Stimulated activated CD4-positive, alpha-beta T cell treated with anti-CD3 and anti-CD28 coated beads, Interleukin-12 subunit alpha, Interleukin-12 subunit beta, amount 100 ng/mL, for 4 hours (primary cell): ENCODE measurements around the gene LOXHD1.

Experiments
- DNase-seq: peaks from one replicate; pipeline ENCODE4 v3.0.0-alpha.2; 2020

Gene LOXHD1, protein sequence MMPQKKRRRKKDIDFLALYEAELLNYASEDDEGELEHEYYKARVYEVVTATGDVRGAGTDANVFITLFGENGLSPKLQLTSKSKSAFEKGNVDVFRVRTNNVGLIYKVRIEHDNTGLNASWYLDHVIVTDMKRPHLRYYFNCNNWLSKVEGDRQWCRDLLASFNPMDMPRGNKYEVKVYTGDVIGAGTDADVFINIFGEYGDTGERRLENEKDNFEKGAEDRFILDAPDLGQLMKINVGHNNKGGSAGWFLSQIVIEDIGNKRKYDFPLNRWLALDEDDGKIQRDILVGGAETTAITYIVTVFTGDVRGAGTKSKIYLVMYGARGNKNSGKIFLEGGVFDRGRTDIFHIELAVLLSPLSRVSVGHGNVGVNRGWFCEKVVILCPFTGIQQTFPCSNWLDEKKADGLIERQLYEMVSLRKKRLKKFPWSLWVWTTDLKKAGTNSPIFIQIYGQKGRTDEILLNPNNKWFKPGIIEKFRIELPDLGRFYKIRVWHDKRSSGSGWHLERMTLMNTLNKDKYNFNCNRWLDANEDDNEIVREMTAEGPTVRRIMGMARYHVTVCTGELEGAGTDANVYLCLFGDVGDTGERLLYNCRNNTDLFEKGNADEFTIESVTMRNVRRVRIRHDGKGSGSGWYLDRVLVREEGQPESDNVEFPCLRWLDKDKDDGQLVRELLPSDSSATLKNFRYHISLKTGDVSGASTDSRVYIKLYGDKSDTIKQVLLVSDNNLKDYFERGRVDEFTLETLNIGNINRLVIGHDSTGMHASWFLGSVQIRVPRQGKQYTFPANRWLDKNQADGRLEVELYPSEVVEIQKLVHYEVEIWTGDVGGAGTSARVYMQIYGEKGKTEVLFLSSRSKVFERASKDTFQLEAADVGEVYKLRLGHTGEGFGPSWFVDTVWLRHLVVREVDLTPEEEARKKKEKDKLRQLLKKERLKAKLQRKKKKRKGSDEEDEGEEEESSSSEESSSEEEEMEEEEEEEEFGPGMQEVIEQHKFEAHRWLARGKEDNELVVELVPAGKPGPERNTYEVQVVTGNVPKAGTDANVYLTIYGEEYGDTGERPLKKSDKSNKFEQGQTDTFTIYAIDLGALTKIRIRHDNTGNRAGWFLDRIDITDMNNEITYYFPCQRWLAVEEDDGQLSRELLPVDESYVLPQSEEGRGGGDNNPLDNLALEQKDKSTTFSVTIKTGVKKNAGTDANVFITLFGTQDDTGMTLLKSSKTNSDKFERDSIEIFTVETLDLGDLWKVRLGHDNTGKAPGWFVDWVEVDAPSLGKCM (N-terminal part only)

DNA sequence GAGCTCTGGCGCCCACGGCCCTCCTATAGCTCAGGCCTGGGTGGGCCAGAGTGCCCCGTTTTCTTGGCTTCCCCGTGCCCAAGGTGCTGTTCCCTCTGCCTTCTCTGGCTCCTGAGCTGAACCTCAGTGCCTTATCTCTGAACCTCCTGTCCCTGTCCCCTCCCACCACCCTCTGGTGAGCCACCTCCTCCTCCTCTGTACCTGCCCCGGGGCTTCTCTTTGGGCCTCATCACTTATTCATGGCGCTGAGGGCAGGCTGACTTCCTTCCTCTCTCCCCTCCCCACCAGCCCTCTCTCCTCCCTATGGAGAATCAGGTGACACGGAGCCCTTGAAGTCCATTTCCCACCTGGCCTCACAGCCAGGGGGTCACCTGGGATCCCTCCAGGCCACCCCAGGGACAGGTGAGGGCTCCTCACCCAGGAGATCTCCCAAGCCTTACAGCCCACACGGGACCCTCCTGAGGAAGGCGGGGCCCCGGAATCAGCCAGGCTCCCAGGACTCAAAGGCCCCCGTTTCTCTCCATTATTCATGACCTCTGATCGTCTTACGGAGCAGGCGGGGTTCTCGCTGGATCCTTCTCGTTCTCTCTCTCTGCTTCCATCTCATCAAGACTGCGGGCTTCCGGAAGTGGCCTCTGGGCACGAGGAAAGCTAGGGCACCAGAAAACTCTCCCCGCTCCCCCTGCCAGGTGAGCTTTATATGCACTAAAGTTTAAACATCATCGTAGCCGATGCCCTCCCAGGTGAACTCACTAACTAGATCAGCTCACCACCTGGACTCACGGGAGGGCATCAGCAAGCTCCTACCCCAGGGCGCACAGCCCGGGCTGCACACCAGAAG is at the start of gene LOXHD1:
Gene LOXHD1, minus strand, starts transcription at position 106 of the 841 bp plus-strand sequence. CDS start 187 bp downstream, outside the sequence.
- no peak for DNase-seq

DNA sequence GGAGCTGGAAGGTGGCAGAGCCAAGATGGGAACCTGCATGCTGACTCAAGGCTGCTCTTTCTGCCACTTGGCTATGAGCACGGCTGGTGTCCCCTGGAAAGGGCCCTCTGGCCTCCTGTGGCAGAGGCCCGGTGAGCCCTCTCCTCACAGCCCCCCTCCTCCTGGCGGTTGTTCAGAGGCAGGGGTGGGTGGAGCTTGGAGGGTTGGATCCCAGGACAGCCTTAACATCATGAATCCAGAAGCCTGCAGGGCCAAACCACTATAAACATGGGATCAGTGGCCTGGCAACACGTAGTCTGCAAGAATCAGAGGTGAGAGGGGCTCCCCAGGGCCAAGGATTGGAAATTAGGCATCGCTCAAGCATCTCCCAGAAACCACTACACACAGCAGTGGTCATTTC is 48.5 kb upstream of the LOXHD1 start:
- DNase-seq: no peak

DNA sequence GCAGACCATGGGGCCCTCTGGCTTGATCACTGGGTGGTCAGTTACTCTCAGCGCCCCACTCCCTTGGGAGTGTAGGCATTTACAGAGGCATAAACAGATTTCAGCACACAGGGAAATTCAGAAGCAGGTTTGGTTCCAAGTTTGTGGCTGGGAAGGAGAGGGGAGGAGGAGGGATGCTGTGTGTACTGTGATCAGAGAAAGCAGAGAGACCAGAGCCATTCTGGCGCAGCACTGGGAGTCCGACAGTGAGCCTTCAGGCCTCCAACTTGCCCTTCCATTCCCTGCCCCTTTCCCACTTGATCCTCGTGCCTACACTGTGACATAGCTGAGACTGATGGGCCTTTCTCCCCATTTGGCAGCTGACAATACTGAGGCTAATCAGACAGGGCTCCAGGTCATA is 47.8 kb upstream of the LOXHD1 start:
- DNase-seq: no peak

DNA sequence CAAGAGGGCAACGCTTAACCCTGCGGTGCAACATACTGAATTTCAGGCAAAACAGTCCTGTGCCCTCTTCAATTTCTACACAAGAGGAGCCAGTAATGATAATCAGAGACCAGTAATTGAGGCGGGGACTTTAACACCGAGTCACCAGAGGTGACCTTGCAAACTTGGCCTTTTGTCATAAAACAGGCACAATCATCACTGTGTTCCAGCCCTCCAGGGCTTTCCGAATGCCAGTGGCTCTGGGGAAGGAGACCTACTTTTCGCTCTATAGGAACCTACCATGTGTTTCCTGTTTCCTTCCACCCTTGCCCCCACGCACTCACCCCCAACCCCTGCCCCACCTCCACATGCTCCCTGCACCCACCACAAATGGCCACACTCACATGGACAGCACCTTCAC is 47.2 kb upstream of the LOXHD1 start:
- DNase-seq: no peak

DNA sequence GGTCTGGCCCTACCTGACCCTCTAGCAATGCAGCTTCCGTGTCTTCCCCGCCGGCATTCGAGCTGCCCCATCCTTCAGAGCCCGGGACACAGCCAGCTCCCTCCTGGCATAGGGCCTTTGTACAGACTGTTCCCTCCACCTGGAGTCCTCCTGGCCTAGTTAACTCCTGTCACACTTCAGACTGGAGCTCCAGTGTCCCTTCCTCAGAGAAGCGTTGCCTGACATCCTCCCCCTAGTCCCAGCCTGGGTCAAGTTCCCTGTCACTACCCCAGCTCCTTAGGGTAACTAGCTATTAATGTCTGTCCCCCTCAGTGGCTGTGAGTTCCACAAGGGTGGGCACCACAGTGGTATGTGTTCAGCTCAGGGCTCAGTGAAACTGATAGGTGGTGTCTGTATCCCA is 45.5 kb upstream of the LOXHD1 start:
- no peak for DNase-seq

DNA sequence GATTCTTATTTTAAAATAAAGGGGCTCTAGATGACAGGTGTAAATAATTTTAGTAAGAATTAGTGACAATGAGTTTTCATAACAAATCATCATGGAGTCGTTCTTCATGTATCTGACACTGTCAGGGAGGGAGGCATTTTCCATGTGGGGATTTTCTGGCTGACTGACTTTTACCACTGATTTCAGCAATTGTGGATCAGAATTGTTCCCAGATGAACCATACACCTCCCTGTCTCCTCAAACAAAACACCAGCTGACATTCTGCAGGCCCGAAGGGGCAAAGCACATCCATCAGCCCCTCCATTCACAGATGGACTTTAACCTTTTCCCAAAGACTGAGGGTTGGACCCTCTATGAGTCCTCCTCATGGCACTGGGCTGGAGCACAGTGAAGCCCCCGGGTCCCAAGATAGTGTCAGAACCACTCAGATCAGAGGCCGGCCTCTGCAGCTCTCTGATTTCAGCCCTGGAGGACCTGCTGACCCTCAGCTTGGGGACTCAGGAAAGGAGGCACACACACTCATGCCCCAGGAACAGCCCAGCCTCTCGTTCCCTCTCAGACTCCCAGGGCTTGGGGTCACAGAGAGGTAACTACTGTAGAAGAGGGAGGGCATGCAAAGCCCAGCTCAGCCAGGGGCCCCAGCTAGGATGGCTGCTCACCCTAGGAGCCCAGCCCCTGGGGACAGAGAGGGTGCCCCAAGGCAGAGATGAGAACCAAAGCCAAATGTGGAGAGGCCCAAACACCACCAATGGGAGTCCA is 43.2 kb upstream of the LOXHD1 start:
- no peak for DNase-seq

DNA sequence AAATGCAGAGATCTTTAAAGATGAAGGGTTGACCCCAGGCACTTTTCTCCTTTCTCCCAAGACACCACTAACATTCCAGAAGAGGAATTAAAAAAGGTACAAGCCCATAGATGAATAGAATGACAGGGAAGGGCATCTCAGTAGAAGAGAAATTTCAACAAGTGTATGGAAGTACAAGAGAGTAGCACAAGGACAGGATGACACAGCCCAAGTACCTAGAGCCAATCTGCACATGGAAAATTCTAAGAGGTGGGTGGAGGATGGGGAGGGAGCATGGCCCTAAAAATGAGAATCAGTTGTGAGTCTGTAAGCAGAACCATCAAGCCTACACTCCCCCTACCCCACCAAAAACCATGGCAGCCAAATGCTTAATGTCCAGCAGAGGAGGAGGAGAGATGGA is 39.7 kb upstream of the LOXHD1 start:
- no peak for DNase-seq

DNA sequence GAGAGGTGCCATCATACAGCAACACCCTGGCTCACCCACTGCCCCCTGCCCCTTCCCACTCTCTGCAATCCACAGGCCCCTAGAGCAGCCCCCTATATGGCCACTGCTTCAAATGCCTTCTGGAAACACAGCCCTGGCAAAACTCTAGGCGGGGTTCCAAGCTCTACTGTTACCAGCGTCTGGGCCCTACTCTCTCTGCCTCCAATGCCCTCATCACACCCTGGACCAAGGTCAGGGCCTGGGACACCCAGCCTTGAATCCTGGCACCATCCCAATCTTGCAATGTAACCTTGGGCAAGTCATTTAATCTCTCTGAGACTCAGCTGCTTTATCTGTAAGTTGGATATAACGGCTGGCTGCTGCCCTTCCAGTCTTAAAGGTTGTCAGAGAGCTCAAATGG is 39.2 kb upstream of the LOXHD1 start:
- no peak for DNase-seq

DNA sequence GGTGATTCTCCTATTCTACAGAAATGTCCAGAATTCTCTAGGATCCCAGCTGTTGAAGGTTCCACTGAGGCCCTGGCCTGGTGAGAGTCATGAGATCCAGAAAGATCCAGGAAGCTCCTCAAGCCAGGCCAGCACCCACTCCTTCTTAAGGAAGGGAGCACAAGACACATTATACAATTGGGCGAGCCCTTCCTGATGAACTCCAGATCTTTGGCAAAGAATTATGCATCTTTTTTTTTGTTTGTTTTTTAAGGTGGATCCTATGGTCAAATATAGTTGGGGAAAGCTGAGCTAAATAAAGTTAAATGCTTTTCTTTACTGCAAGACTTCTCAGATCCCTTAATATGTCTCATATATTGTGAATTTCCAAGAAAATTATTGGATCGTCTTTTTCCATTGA is 37.0 kb upstream of the LOXHD1 start:
- no peak for DNase-seq

DNA sequence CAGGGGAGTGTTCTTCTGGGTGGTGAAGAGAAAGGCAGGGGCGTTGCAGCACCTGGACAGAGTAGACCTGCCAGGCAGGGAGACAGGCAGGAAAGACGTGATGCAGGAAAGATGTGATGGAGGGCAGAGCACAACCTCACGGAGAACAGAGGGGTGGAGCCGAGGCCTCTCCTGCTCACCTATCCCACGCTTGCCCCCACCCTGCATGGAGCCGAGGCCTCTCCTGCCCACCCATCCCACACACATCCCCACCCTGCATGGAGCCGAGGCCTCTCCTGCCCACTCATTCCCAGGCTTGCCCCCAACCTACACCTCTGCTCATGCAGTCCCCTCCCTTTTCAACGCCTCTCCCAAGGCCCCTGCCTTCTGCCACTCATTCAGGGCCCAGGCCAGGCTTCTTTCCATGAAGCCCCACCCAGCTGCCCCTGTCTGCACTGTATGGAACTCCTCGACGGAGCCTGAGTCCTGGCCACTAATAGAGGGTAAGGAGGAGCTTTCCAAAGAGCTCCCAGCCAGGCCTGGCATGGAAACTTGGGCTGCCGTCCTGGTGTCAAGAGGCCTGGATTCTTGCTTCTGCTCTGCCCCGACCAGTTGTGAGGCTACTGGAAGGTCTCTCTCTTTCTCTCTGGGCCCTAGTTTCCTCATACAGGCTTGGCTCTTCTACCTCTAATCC is 32.0 kb upstream of the LOXHD1 start:
- no peak for DNase-seq

DNA sequence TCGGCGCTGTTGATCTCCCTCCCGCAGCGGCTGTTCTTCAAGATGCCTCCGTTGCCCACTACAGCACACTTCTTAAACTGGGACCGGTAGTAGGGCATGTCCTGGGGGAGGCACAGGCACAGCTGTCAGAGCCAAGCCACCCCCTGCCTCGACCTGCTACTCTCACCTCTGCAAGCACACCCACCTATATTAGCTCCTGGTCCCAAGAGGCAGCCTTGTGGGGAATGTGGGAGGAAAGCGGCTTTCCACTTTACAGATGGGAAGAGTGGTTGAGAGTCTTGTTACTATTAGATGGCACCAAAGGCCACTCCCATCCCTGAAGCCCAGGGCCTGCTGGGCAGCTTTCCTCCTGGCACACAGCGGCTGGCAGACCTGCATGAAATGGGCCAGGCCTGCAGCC is 29.2 kb upstream of the LOXHD1 start:
- no peak for DNase-seq

DNA sequence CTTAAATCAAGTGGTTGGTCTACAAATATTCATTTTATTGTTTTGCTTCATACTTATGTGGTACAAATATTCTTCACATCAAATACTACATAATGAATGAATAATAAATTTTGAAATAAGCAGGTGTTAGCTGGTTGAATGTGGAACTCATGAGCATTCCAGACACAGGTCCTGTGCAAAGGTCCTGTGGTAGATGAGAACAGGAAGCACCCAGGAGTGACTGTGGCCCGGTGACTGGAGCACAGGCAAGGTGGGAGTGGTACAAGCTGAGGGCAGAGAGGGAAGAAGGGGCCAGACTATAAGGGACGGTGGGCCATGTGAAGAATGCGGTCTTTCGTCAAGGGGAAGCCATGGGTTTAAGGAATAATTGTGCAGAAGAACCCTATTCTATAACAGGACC is 26.2 kb upstream of the LOXHD1 start:
- no peak for DNase-seq

DNA sequence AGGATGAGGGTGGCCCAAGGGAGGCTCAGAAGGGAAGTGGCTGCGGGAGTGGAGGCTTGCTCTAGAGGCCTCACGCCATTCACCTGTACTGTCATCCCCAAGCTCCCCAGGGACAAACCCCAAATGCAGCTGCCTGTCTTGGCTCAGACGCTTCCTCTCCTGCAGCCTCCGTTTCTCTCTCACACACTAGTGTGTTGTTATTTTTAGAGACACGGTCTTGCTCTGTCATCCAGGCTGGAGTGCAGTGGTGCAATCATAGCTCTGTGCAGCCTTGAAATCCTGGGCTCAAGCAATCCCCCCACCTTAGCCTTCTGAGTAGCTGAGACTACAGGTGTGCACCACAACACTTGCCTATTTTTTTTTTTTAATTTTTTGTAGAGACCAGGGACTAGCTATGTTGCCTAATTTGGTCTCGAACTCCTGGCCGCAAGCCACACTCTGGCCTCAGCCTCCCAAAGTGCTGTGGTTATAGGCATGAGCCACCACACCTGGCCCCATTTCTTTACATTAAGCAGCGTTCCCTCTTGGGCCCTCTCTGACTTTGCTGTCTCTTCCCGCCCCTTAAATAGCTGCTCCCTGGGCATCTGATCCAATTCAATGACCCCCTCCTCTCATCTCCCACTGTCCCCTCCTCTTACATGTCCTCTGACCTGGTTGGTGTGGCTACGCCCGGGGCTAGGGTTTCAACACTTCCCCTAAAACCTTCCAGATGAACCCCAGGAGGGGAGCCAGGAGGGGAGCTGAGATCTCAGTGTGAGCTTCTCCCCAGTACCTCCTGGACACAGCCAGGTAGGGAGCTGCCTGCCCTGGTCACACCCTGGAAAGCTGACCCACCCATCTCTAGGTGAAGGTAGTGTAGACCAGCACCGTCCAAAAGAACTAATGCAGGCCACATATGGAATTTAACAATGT is 24.0 kb upstream of the LOXHD1 start:
- DNase-seq: no peak

DNA sequence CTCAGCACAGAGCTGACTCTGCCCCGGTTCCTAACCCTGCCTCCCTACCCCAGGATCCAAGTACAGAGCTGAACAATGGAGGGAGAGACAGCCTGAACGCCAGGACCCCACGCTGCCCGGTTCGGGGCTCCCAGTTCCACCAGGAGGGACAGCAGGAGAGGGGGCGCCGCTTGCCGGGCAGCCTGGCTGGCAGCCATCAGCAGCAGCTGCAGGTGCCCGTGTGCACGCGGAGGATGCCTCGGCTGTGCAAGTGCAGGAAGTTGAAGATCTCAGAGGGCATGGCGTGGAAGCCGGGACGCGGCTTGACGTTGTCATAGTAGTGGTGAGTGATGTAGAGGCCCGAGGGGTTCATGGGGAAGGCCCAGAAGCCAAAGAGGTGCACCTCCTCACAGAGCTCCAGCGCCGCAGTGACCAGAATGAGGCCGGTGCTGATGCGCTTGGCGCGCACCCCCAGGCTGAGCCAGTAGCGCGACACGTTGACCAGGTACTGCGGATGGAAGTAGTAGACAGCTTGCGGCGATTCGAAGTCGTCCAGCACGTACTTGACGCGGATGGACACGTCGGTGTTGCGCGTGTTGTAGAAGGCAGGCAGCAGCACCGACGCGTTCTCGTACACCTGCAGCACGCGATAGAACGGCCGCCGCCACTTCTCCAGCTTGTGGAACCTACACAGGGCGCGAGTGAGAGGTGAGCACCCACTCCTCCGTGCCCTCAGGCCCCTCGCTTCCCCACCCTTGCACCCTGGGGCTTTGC is 23.0 kb upstream of the LOXHD1 start:
- no peak for DNase-seq

DNA sequence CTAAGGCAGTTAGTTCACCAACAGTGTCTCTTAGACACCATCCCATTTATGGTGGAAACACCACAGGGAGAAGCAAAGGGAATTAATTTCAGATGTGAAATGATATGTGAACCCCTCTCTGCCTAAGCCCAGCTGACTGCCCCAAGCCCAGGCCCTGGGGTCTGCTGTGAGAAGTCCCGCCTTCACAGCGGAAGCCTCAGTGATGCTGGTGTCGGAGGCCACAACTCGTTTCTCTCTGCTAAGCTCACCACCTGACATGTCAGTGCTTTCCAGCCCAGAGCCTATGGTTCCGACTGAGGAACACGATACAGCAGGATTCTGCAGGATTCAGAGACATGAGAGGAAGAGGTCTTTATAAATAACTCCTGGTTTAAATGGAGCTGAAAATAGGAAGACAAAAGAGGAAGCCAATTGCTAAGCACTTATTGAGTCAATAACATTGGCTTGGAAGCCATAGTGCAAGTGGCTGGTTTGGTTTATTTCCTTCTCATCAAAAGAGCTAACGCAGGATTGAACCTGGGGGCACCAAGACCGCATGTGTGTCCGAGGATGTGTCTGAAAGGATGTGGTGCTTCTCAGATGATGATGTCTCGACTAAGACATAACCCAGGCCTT is 21.9 kb upstream of the LOXHD1 start:
- DNase-seq: no peak

DNA sequence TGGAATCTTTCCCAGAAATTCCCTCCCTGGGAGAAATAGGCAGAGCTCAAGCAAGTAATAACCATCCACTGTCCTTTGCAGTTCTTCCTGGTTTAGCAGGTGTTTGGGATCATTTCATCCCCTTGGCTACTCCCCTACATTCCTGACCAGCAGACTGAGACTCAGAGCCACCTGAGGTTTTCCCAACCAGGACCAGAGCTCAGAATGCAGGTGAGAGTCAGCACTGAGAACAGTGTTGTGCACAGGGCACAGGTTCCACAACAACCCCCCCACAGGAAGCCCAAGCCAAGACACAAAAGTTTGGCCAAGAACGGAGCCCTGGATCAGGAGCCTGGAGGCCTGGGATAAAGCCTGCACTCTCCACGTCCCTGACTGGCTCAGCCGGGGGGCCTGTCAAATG is 21.0 kb upstream of the LOXHD1 start:
- DNase-seq: no peak

DNA sequence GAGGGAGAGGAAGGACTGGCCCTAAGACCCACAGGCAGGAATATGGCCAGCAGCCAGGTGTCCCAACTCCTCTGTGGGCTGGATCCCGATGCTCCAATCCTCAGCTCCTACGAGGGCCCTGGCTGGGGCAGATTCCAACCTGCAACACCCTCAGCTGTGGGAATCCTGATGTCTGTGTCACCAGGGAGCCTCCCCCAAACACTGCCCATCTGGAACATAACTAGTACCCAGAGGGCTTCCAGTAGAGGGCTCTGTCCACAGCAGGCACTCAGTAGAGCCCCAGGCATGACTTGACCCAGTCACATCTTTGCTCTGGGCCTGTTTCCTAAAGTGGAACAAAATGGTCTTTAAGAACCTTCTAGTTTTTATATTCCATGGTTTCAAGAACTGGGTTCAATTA is 20.6 kb upstream of the LOXHD1 start:
- no peak for DNase-seq

DNA sequence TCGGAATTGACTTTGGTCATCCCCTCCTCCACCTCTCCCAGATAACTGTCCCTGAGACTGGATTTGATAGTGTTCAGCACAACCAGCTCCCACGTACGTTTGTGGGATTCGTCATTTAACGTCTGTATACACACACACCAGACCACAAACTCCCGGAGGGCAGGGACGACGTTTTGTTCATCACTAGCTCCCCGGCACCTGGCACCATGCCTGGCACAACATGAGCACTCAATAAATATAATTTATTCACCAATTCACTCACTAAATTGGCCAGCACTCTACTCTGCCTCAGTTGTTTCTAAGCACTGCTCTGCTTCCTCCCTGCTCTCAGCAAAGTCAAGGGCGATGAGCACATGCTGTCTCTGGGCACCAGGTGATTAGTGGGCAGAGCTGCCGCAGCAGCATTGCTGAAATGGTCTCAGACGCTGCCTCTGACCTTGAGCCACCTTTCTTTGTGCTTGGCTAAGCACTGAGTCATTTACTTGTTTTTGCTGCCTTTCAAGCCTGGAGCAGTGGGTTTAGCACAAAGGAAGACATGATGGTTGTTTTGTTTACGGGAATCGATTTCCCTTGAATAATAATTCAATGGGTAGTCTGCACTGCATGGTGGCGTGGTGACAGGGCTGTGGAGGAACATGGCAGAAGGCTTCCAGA is 19.3 kb upstream of the LOXHD1 start:
- DNase-seq: no peak
